NOMO-1 treated with dmso at 0.1 percent for 144 hours (cell line): ENCODE data around the gene PLXNB3.

Experiments
- DNase-seq: peaks from one replicate; lab custom pipeline; 2025; ENCODE audit not compliant: unreplicated experiment; lab: John Stamatoyannopoulos, UW

Gene PLXNB3

GRCh38 chrX:153784325-153784967 lies 20.4 kb downstream of the PLXNB3 start:
- DNase-seq: no peak

- no peak for DNase-seq
These were observed 22.6 kb downstream of the PLXNB3 start for GRCh38 chrX:153786669-153787068.

DNA sequence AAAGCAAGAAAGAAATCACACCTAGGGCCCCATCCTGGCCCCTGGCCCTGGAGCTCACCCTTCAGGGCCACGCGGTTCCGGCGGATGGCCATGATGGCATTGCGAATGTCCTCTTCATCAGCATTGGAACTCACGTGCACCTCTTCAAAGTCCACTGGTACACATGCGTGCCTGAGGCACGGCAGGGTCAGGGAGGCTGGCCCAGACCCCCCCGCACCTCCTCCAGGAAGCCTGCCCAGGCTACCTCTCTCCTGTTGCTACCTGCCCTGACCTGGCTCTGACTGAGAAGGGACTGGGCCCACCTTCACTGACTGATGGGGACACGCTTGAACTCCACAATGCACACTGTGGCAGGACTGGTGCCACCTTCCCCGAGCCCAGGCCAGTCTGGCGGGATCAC lies 25.6 kb downstream of the PLXNB3 start:
- DNase-seq: no peak

- no peak for DNase-seq
These were observed 27.2 kb downstream of the PLXNB3 start for GRCh38 chrX:153791104-153791852.

- no peak for DNase-seq
These were observed 28.3 kb downstream of the PLXNB3 start for GRCh38 chrX:153792368-153792767.

DNA sequence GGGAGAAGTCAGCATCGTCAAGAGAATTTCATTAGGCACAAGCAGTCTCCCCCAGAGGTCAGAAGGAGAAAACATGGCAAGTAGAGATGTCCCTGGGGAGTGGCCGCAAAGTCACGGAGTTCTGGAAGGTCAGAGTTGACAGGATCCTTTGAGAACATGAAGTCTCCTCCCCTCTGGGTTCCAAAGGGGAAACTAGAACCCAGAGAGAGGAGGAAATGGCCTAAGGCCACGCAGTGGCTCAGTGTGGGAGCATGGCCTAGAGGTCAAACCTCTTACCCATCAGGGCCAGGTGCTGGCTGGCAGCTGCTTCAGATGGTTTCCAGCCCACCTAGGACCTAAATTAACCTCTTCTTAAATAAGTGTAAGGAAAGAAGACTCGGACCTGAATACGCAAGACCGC lies 29.2 kb downstream of the PLXNB3 start:
- no peak for DNase-seq

DNA sequence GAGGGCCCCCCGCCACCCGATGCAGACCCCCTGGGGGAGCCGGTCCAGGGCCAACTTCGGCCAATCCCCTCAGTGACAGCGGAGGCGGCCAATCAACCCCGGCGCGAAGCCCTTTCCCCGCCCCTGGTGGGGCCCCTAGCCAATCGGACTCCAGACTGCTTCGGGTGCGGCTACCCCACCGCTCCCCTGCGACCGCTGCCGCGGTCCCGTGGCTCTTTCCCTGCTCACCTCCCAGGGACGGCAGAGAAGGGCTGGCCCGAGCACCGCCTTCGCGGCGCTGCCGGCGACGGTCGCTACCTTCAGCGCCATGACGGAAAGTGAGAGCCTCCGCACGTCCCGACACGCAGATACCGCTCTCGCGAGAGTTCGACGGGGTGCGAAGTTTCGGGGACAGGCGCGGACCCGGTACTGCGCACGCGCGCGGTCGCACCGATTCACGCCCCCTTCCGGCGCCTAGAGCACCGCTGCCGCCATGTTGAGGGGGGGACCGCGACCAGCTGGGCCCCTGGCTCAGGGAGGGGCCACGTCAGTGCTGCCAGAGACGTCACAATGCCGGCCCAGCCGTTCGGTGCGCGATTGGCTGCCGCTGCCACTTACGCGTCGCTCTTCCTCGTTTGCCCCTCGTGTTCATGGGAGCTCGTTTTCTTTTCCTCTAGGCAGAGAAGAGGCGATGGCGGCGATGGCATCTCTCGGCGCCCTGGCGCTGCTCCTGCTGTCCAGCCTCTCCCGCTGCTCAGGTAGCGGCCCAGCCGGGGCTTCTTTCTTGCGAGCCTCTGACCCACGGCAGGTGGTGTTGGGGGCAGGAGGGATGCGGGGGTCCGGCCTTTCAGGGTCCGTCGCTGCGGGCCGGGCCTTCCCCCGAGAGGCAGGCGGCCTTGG lies 30.2 kb downstream of the PLXNB3 start, which contains the start of the genes IDH3G and SSR4:
Gene IDH3G, minus strand, starts transcription at position 358 of the 879 bp plus-strand sequence. Its CDS starts 49 bp downstream, at position 309.
Gene SSR4, plus strand, starts transcription at position 651 of the 879 bp plus-strand sequence. Its CDS starts 20 bp downstream, at position 671.
- peak; percentile 93 for DNase-seq

DNA sequence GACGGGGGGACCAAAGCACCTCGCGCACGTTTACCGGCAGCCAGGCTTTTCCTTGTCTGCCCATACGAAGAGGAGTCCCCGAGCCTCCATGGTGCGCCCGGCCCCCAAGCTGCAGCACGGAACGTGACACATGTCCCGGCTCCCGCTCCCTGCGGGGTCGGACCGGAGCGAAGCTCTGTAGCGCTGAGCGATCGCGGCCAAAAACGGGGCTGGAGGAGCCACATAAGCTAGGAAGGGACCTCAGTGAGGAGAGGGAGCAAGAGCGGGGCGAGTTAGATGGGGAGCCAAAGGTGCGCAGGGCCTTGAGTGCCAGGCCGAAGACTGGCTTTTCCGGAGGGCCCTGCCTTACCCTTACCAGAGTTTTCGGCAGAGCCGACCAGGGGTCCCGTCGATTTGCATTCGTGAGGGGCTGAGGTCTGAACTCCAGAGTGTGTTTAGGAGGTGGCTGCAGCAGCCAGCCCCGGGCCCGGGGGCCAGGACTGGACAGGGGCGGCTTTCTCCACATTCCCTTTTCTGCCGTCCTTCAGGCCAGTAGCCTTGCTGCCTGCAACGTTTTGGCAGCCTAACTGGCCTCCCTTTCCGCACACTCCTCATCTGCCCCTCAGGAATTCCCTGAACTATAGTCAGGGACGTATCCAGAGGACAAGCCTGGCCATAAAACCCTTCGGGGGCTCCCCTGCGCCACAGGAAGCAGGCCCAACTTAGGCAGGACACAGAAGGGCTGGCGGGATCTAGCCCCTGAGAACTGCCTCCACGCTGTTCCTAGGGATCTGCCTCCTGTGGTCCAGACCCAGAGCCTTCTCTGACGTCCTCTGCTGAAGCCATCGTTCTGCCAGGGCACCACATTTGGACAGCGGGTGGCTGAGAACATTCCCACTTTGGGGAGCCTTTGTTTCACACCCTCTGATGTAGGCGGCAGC lies 31.1 kb downstream of the PLXNB3 start:
- DNase-seq: no peak

DNA sequence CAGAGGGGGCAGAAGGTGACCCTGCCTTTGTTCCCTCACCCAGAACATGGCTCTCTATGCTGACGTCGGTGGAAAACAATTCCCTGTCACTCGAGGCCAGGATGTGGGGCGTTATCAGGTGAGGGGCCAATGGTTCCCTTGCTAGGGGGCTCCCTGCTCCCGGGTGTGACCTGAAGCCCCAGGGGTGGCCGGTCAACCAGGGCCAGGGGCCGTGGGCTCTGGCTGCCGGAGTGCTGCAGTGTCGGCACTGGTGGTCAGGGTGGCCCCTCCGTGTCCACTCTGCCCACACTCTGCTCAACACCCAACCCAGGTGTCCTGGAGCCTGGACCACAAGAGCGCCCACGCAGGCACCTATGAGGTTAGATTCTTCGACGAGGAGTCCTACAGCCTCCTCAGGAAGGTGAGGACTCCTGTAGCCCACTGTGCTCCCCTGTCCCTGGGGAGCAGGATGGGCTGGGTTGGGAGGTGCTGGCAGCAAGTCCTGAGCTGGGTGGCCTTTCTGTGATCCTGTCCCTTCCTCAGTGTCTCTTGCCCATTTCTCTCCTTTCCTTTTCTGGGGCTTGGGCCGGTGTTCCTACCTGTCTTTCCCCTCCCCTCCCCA lies 33.5 kb downstream of the PLXNB3 start:
- DNase-seq: no peak

DNA sequence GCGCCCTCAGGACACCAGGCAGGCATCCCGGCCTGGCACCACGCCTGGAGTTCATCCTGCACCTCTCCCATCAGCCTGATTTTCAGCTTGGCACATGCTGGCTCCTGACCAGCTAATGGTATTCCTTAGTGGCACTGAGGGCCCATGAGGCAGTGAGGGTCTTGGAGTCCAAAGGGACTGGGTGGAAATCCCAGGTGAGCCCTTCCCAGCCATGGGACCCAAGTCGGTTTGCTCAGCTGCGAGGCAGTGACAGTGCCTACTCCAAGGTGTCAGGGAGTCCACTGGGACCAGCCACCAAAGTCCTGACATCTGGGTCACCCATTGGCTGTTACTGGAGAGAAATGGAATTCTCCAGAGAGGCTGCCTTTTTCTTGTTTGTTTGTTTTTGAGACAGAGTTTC lies 35.3 kb downstream of the PLXNB3 start:
- no peak for DNase-seq

GRCh38 chrX:153800177-153800722 lies 36.2 kb downstream of the PLXNB3 start:
- DNase-seq: no peak

DNA sequence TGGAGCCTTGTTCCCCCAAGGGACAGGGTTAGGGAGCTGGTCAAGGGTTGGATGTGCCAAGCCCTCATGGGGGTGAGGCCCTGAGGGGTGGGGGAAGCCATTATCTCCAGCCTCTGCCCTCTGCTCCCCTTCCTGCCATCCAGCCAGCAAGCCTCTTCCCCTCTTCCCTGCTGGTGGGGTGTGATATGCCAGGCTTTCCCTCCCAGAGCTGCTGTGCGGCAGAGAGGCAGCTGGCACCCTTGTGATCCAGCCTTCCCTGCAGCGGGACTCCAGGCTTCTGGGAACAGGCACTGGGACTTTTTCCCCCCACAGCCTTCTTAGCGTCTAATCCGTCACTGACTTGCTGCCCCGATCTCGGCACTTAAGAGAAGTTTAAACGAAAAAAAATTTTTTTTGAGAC lies 36.7 kb downstream of the PLXNB3 start:
- DNase-seq: no peak

GRCh38 chrX:153801669-153802068 lies 37.6 kb downstream of the PLXNB3 start:
- DNase-seq: no peak

DNA sequence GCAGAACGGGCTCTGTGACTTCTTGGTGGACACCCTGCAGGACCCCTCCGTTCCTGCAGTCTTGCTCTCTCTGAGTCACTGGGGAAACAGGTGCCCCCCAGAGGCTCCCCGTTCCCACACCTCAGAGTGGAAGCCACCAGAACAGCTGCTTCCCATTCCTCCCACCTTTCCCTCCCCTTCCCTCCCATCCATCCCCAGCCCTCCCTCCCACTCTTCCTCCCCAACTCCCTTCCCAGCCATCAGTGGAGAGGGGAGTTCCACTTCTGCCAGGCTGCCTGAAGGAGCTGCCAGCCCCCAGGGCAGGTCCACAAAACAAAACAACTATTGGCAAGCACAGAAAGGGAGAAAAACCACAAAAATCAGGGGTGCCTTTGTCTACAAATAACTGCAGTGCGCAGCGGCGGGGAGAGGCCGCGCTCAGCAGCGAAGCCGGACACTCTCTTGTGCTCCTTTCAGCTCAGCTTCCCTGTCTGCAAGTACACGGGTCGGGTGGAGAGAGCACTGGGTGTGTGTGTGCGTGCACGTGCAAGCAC lies 38.5 kb downstream of the PLXNB3 start:
- no peak for DNase-seq

- no peak for DNase-seq
These were observed 39.4 kb downstream of the PLXNB3 start for GRCh38 chrX:153803211-153804099.

DNA sequence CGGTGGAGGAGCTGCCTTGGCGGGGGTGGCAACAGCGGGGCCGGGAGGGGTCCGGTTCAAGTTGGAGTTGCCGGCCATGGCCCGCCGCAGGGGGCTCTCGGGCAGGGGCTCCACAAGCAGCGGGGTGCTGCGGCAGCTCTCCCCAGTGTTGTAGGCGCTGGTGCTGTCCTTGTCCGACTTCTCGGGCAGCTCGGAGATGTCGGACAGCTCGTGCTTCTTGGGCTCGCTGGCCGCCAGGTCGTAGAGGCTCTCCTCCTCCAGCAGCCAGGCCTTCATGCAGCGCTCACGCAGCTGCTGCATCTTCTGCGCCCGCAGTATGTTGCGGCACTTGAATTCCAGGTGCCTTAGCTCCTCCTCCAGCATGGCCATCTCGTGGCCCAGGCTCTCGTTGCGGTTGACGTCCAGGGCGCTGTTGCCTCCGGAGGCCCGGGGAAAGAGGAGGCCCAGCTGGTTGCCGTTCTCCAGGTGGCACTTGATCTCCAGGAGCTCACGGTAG lies 40.1 kb downstream of the PLXNB3 start:
- DNase-seq: no peak

- no peak for DNase-seq
These were observed 40.6 kb downstream of the PLXNB3 start for GRCh38 chrX:153804621-153805020.

- DNase-seq: no peak
These were observed 41.4 kb downstream of the PLXNB3 start for GRCh38 chrX:153805436-153805835.
